ENCODE results near the gene TAF4.

TAF4 gene

GRCh38 chr20:62044631-62045030 is 21.1 kb downstream of the TAF4 start:
- no peaks in the 10 kb centered on the region for H3K27me3 Mint-ChIP-seq
- H3K4me3 Mint-ChIP-seq = no peak overlapping the region
- H3K27ac Mint-ChIP-seq = peak overlapping the region in 1 of 2 donors; percentile 47
- DNase-seq (no peak), ATAC-seq (no peak)
- no peaks in the 10 kb centered on the region for H3K9me3 Mint-ChIP-seq
- peaks cover 45% of the 10 kb centered on the region for H3K4me1 Mint-ChIP-seq

GRCh38 chr20:62043131-62043914 is 22.4 kb downstream of the TAF4 start:
- ATAC-seq (no peak), DNase-seq (no peak)
- Mint-ChIP-seq H3K4me3 (no peak overlapping the region), H3K4me1 (peaks cover 48% of the 10 kb centered on the region), H3K27me3 (no peaks in the 10 kb centered on the region), H3K9me3 (no peaks in the 10 kb centered on the region), H3K27ac (no peak overlapping the region)

- H3K4me3 Mint-ChIP-seq = no peak overlapping the region
- peak overlapping the region in 1 of 2 donors; percentile 77 for H3K27ac Mint-ChIP-seq
- ATAC-seq (no peak), DNase-seq (no peak)
- no peaks in the 10 kb centered on the region for H3K9me3 Mint-ChIP-seq
- H3K4me1 Mint-ChIP-seq = peaks cover 44% of the 10 kb centered on the region
- H3K27me3 Mint-ChIP-seq = no peaks in the 10 kb centered on the region
Measured at GRCh38 chr20:62042025-62042820, 23.5 kb downstream of the TAF4 start.

GRCh38 chr20:62040933-62041332 is 24.7 kb downstream of the TAF4 start:
- DNase-seq (no peak), ATAC-seq (no peak)
- Mint-ChIP-seq H3K9me3 (no peaks in the 10 kb centered on the region), H3K4me3 (no peak overlapping the region), H3K27ac (no peak overlapping the region), H3K27me3 (no peaks in the 10 kb centered on the region), H3K4me1 (peaks cover 52% of the 10 kb centered on the region)

- Mint-ChIP-seq H3K9me3 (no peaks in the 10 kb centered on the region), H3K4me3 (no peak overlapping the region), H3K4me1 (peaks cover 52% of the 10 kb centered on the region), H3K27me3 (no peaks in the 10 kb centered on the region), H3K27ac (no peak overlapping the region)
- ATAC-seq (no peak), DNase-seq (no peak)
Measured at GRCh38 chr20:62040381-62040922, 25.2 kb downstream of the TAF4 start.

- Mint-ChIP-seq H3K27ac (no peak overlapping the region), H3K4me3 (no peak overlapping the region), H3K27me3 (no peaks in the 10 kb centered on the region), H3K9me3 (no peaks in the 10 kb centered on the region), H3K4me1 (peaks cover 45% of the 10 kb centered on the region)
- DNase-seq (no peak), ATAC-seq (no peak)
Measured at GRCh38 chr20:62039738-62040137, 25.9 kb downstream of the TAF4 start.

- no peaks in the 10 kb centered on the region for H3K9me3 Mint-ChIP-seq
- no peaks in the 10 kb centered on the region for H3K27me3 Mint-ChIP-seq
- ATAC-seq (no peak), DNase-seq (no peak)
- peak overlapping the region; percentile 5 to 87 for H3K27ac Mint-ChIP-seq
- peaks cover 57% of the 10 kb centered on the region for H3K4me1 Mint-ChIP-seq
- no peak overlapping the region for H3K4me3 Mint-ChIP-seq
Measured at GRCh38 chr20:62032609-62033368, 32.9 kb downstream of the TAF4 start.

GRCh38 chr20:62031462-62032092 is 34.1 kb downstream of the TAF4 start:
- DNase-seq (no peak), ATAC-seq (peak; percentile 46)
- peak overlapping the region; percentile 27 to 28 for H3K4me3 Mint-ChIP-seq
- H3K27me3 Mint-ChIP-seq = no peaks in the 10 kb centered on the region
- H3K27ac Mint-ChIP-seq = peak overlapping the region; percentile 53 to 87
- H3K4me1 Mint-ChIP-seq = peaks cover 63% of the 10 kb centered on the region
- no peaks in the 10 kb centered on the region for H3K9me3 Mint-ChIP-seq

- Mint-ChIP-seq H3K4me3 (peak overlapping the region; percentile 27 to 28), H3K4me1 (peaks cover 67% of the 10 kb centered on the region), H3K27me3 (no peaks in the 10 kb centered on the region), H3K27ac (peak overlapping the region; percentile 53 to 87), H3K9me3 (no peaks in the 10 kb centered on the region)
- peak in 1 of 2 donors; percentile 16 for DNase-seq
- peak; percentile 69 for ATAC-seq
Measured at GRCh38 chr20:62030834-62031434, 34.7 kb downstream of the TAF4 start.

GRCh38 chr20:62030357-62030756 is 35.3 kb downstream of the TAF4 start:
- no peak for DNase-seq
- peak overlapping the region in 1 of 2 donors; percentile 87 for H3K27ac Mint-ChIP-seq
- H3K9me3 Mint-ChIP-seq = no peaks in the 10 kb centered on the region
- peaks cover 72% of the 10 kb centered on the region for H3K4me1 Mint-ChIP-seq
- no peaks in the 10 kb centered on the region for H3K27me3 Mint-ChIP-seq
- no peak for ATAC-seq
- peak overlapping the region; percentile 27 to 28 for H3K4me3 Mint-ChIP-seq

- DNase-seq = no peak
- peaks cover 76% of the 10 kb centered on the region for H3K4me1 Mint-ChIP-seq
- H3K9me3 Mint-ChIP-seq = no peaks in the 10 kb centered on the region
- no peak for ATAC-seq
- peak overlapping the region; percentile 16 to 48 for H3K27ac Mint-ChIP-seq
- H3K4me3 Mint-ChIP-seq = no peak overlapping the region
- no peaks in the 10 kb centered on the region for H3K27me3 Mint-ChIP-seq
Measured at GRCh38 chr20:62029949-62030348, 35.7 kb downstream of the TAF4 start.

GRCh38 chr20:62029296-62029695 is 36.4 kb downstream of the TAF4 start:
- no peaks in the 10 kb centered on the region for H3K27me3 Mint-ChIP-seq
- ATAC-seq = no peak
- no peak for DNase-seq
- no peak overlapping the region for H3K4me3 Mint-ChIP-seq
- no peaks in the 10 kb centered on the region for H3K9me3 Mint-ChIP-seq
- peak overlapping the region in 1 of 2 donors; percentile 48 for H3K27ac Mint-ChIP-seq
- H3K4me1 Mint-ChIP-seq = peaks cover 82% of the 10 kb centered on the region

- peaks cover 74% of the 10 kb centered on the region for H3K4me1 Mint-ChIP-seq
- H3K27ac Mint-ChIP-seq = no peak overlapping the region
- no peak for ATAC-seq
- no peaks in the 10 kb centered on the region for H3K9me3 Mint-ChIP-seq
- no peaks in the 10 kb centered on the region for H3K27me3 Mint-ChIP-seq
- DNase-seq = no peak
- no peak overlapping the region for H3K4me3 Mint-ChIP-seq
Measured at GRCh38 chr20:62028384-62028783, 37.3 kb downstream of the TAF4 start.

- ATAC-seq = no peak
- Mint-ChIP-seq H3K27me3 (no peaks in the 10 kb centered on the region), H3K9me3 (no peaks in the 10 kb centered on the region), H3K4me3 (no peak overlapping the region), H3K4me1 (peaks cover 74% of the 10 kb centered on the region), H3K27ac (peak overlapping the region in 1 of 2 donors; percentile 68)
- DNase-seq = no peak
Measured at GRCh38 chr20:62027698-62028321, 37.9 kb downstream of the TAF4 start.
